Measurements from ENCODE around the gene TSPEAR.

Gene TSPEAR

GRCh38 chr21:44547656-44548331 lies 163.6 kb downstream of the TSPEAR start:
- no peak for DNase-seq (ENCODE audit: low read depth)
- H3K4me3 ChIP-seq (ENCODE audit: low read depth, low read length) = no peak overlapping the region

- no peak overlapping the region for H3K4me3 ChIP-seq (ENCODE audit: low read depth, low read length)
- no peak for DNase-seq (ENCODE audit: low read depth)
Observed at GRCh38 chr21:44544566-44544965, 166.8 kb downstream of the TSPEAR start.

- DNase-seq (ENCODE audit: low read depth) = no peak
- no peak overlapping the region for H3K4me3 ChIP-seq (ENCODE audit: low read depth, low read length)
Observed at GRCh38 chr21:44542716-44543115, 168.7 kb downstream of the TSPEAR start.

- DNase-seq (ENCODE audit: low read depth) = no peak
- no peak overlapping the region for H3K4me3 ChIP-seq (ENCODE audit: low read depth, low read length)
Observed at GRCh38 chr21:44540741-44541288, 170.6 kb downstream of the TSPEAR start.

- H3K4me3 ChIP-seq (ENCODE audit: low read depth, low read length) = no peak within 1 kb of the TSS
- DNase-seq (ENCODE audit: low read depth) = no peak
Observed at GRCh38 chr21:44539991-44540666, 171.2 kb downstream of the TSPEAR start, which contains the start of gene KRTAP10-1. Gene KRTAP10-1 (minus strand): TSS chr21:44540195. CDS start chr21:44540150, 45 bp downstream.

GRCh38 chr21:44539046-44539445 lies 172.3 kb downstream of the TSPEAR start:
- no peak for DNase-seq (ENCODE audit: low read depth)
- H3K4me3 ChIP-seq (ENCODE audit: low read depth, low read length) = no peak overlapping the region

GRCh38 chr21:44537930-44538911 lies 173.2 kb downstream of the TSPEAR start:
- DNase-seq (ENCODE audit: low read depth) = no peak
- H3K4me3 ChIP-seq (ENCODE audit: low read depth, low read length) = no peak overlapping the region

GRCh38 chr21:44535963-44536362 lies 175.4 kb downstream of the TSPEAR start:
- no peak overlapping the region for H3K4me3 ChIP-seq (ENCODE audit: low read depth, low read length)
- no peak for DNase-seq (ENCODE audit: low read depth)

GRCh38 chr21:44534688-44535087 lies 176.7 kb downstream of the TSPEAR start:
- H3K4me3 ChIP-seq (ENCODE audit: low read depth, low read length) = no peak overlapping the region
- DNase-seq (ENCODE audit: low read depth) = no peak

- DNase-seq (ENCODE audit: low read depth) = no peak
- H3K4me3 ChIP-seq (ENCODE audit: low read depth, low read length) = no peak overlapping the region
Observed at GRCh38 chr21:44533891-44534627, 177.3 kb downstream of the TSPEAR start.

- DNase-seq (ENCODE audit: low read depth) = no peak
Observed at GRCh38 chr21:44533121-44533890, 178.1 kb downstream of the TSPEAR start.

GRCh38 chr21:44532712-44533111 lies 178.7 kb downstream of the TSPEAR start:
- no peak overlapping the region for H3K4me3 ChIP-seq (ENCODE audit: low read depth, low read length)
- DNase-seq (ENCODE audit: low read depth) = no peak

More at GRCh38 chr21:44533121-44533890, 178.1 kb downstream of the TSPEAR start:
- H3K4me3 ChIP-seq (ENCODE audit: low read depth, low read length) = no peak overlapping the region

GRCh38 chr21:44531606-44532564 lies 179.5 kb downstream of the TSPEAR start:
- H3K4me3 ChIP-seq (ENCODE audit: low read depth, low read length) = no peak overlapping the region
- no peak for DNase-seq (ENCODE audit: low read depth)

GRCh38 chr21:44530903-44531605 lies 180.3 kb downstream of the TSPEAR start:
- DNase-seq (ENCODE audit: low read depth) = no peak
- H3K4me3 ChIP-seq (ENCODE audit: low read depth, low read length) = no peak overlapping the region

GRCh38 chr21:44530221-44530902 lies 181.0 kb downstream of the TSPEAR start:
- H3K4me3 ChIP-seq (ENCODE audit: low read depth, low read length) = no peak overlapping the region
- no peak for DNase-seq (ENCODE audit: low read depth)

- no peak for DNase-seq (ENCODE audit: low read depth)
- H3K4me3 ChIP-seq (ENCODE audit: low read depth, low read length) = no peak overlapping the region
Observed at GRCh38 chr21:44529503-44530125, 181.8 kb downstream of the TSPEAR start.
